ENCODE results near the gene MST1R.

- TF ChIP-seq MAFF (IDR thresholded peaks at IDR 0.05; ENCODE audit: low read length) (no peak), ZNF830 (CRISPR knock-in tag; IDR thresholded peaks at IDR 0.05) (no peak), RUNX1 (IDR thresholded peaks at IDR 0.05; ENCODE audit: low read depth) (no peak)
Measured at GRCh38 chr3:49908373-49909199, 4.9 kb upstream of the MST1R start.
